Activated CD8-positive, alpha-beta memory T cell treated with anti-CD3 and anti-CD28 coated beads, Interleukin-2, amount 50 U/mL, for 24 hours (primary cell): ENCODE data around the gene CRLF1.

ENCODE experiments used
- DNase-seq: peaks from one replicate; pipeline ENCODE4 v3.0.0-alpha.2; 2020; ENCODE audit errors: extremely low read depth

Gene CRLF1, protein sequence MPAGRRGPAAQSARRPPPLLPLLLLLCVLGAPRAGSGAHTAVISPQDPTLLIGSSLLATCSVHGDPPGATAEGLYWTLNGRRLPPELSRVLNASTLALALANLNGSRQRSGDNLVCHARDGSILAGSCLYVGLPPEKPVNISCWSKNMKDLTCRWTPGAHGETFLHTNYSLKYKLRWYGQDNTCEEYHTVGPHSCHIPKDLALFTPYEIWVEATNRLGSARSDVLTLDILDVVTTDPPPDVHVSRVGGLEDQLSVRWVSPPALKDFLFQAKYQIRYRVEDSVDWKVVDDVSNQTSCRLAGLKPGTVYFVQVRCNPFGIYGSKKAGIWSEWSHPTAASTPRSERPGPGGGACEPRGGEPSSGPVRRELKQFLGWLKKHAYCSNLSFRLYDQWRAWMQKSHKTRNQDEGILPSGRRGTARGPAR

GRCh38 chr19:18606281-18607225 is at the start of gene CRLF1:
Gene CRLF1 (minus strand): TSS chr19:18606799. CDS start chr19:18606656, 143 bp downstream.
- DNase-seq: no peak

GRCh38 chr19:18655173-18655844 is 48.7 kb upstream of the CRLF1 start:
- no peak for DNase-seq

DNA sequence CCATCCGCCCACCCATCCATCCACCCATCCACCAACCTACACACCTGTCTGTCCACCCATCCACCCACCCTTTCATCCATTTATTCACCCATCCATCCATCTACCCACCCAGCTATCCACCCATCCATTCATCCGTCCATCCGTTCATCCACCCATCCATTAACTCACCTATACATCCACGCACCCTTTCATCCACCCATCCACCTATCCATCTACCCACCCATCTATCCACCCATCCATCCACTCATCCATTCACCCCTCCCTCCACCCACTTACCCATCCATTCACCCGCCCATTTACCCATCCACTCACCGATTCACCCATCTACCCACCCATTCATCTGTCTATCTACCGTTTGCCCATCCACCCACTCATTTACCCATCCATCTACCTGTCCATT is 47.9 kb upstream of the CRLF1 start:
- DNase-seq: no peak

- no peak for DNase-seq
These were observed 47.3 kb upstream of the CRLF1 start for GRCh38 chr19:18653853-18654252.

DNA sequence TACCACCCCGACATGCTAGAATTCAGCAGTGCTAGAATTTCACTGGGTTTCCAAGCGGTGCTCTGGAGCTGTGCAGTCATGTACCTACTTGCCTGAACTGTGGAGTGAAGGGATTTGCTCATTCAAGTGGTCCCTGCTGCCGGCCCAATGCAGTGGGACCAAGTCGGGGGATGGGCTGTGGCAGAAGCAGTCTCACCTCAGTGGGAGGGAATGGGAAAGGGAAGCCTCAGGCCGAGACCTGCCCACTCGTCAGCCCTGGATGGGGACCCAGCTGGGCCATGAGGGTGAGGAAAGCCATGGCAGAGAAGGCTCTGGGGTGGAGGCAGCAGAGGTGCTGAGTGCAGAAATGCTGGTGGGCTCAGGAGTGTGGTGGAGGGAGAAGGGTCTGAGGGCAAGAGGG is 45.1 kb upstream of the CRLF1 start:
- no peak for DNase-seq

- no peak for DNase-seq
These were observed 44.7 kb upstream of the CRLF1 start for GRCh38 chr19:18651300-18651699.

GRCh38 chr19:18650468-18651041 is 44.0 kb upstream of the CRLF1 start:
- DNase-seq: no peak

- DNase-seq: no peak
These were observed 43.4 kb upstream of the CRLF1 start for GRCh38 chr19:18650021-18650390.

DNA sequence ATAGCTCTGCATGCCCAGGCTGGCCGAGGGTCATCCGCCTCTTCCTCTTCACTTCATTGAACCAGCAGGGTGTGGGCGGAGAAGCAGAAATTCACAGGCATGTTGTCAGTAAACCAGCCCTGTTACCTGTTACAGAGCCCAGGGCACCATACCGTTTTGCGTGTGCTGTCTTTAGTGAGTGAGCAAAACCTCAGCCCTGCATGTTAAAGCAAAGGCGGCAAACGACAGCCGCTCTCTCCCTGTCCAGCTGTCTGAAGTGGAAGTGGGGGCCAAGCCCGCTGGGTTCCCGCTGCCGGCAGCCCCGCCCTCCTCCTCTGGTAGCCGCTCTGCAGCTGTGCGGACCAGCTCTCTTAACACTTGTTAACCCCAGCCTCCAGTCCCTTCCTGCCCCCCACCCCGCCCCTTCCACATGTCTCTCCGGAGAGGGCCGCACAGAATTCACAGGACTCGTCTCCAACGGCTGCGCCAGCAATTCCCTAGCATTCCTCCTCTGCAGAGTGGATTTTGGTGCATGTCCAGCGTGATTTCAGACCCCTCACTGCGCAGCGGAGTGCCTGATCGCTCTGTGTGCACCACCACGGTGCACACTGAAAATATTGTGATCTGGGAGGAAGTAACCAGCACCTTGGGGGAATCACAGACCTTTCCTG is 42.9 kb upstream of the CRLF1 start:
- no peak for DNase-seq

- no peak for DNase-seq
These were observed 42.3 kb upstream of the CRLF1 start for GRCh38 chr19:18648973-18649315.

DNA sequence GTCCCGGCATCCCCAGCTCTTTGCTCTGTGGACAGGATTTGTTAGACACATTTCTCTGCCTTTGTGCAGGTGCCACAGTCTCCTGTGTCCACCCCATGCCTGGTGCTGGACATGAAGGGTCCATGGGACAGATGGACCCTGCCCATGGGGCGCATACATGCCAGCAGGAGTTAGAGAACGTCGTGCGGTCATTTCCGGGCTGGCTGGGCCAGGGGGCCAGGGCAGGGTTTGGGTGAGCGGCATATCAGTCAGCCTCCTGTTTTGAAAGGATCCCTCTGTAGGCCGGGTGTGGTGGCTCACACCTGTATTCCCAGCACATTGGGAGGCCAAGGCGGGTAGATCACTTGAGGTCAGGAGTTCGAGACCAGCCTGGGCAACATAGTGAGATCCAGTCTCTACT is 41.2 kb upstream of the CRLF1 start:
- DNase-seq: no peak

DNA sequence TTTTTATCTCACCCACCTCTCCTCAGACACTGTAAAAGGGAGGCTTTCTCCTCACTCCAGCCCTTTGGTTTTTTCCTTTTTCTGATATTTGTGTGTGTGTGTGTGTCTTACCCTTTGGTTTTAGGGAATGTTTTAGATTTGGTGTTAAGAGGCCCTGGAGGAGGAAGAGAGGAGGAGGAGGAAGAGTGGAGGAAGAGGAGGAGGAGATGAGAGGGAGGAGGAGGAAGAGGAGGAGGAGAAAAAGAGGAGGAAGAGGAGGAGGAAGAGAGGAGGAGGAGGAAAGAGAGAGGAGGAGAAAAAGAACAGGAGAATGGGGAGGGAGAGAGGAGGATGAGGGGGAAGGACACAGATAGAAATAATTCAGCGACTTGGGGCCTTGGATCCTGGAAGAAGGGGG is 40.8 kb upstream of the CRLF1 start:
- DNase-seq: no peak

GRCh38 chr19:18646535-18647370 is 40.2 kb upstream of the CRLF1 start:
- DNase-seq: no peak

DNA sequence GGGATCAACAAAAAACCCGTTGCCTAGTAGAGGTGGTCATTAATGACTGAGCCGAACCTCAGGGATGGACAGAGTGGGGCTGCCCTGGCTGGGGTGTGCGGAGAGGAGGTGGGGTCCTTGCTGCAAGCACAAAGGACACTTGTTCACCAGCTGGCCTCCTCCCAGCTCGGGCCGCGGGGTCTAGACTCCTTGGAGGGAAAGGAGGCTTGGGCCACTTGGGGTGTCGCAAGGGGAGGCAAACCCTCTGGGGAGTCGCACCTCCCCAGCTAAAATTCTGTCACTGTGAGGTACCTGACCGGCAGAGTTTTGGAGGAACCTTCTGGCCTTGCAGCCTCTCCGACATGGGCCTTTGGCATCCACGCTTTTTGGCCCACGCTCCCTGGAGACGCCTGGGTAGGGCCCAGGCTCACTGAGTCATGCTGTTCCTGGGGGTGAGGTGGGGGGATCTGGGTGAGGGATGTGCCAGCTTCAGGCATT is 38.5 kb upstream of the CRLF1 start:
- no peak for DNase-seq

- no peak for DNase-seq
These were observed 37.8 kb upstream of the CRLF1 start for GRCh38 chr19:18644196-18645034.

- no peak for DNase-seq
These were observed 33.2 kb upstream of the CRLF1 start for GRCh38 chr19:18639706-18640243.

- no peak for DNase-seq
These were observed 31.4 kb upstream of the CRLF1 start for GRCh38 chr19:18637673-18638630.
